PFSK-1 (cell line): Measurements from ENCODE around the gene NLRP11.

Experiments
- POLR2AphosphoS5 ChIP-seq: IDR thresholded peaks from 2 replicates; pipeline ENCODE4 v1.6.1; 2012; ENCODE audit warnings: low read depth, mild to moderate bottlenecking, control low read depth, low read length, moderate library complexity
- REST ChIP-seq, 2 experiments: IDR thresholded peaks; 2 replicates each; pipeline versions ENCODE4 v1.6.1 to v1.8.0; 2011 to 2012; ENCODE audit warnings: low read depth in 2 of 2, low read length in 2 of 2, control low read depth in 1 of 2, inconsistent platforms in 1 of 2, mild to moderate bottlenecking in 1 of 2, moderate library complexity in 1 of 2; ENCODE audit not compliant: insufficient read depth in 1 of 2
- SIN3A ChIP-seq: IDR thresholded peaks from 2 replicates; pipeline ENCODE4 v1.6.1; 2012; ENCODE audit warnings: mild to moderate bottlenecking, low read length, moderate library complexity, borderline replicate concordance; ENCODE audit not compliant: insufficient read depth
- TAF1 ChIP-seq: IDR thresholded peaks from 2 replicates; pipeline ENCODE4 v1.6.1; 2012; ENCODE audit warnings: low read length, control low read depth, borderline replicate concordance; ENCODE audit not compliant: insufficient read depth

- TF ChIP-seq REST (IDR thresholded peaks at IDR 0.05; ENCODE audit: insufficient read depth in 1 of 2, low read depth in 2 of 2, low read length in 2 of 2) (no peak), TAF1 (no peak), POLR2AphosphoS5 (no peak), SIN3A (no peak)
These were observed 19.4 kb downstream of the NLRP11 start for GRCh38 chr19:55812449-55812848.
